Measurements from ENCODE around the gene PPP4R1. TPM values are rescaled to one million over a fixed set of nuclear protein-coding genes. Genes with fewer than 3 reads are reported as not detected.

The PPP4R1 gene, protein sequence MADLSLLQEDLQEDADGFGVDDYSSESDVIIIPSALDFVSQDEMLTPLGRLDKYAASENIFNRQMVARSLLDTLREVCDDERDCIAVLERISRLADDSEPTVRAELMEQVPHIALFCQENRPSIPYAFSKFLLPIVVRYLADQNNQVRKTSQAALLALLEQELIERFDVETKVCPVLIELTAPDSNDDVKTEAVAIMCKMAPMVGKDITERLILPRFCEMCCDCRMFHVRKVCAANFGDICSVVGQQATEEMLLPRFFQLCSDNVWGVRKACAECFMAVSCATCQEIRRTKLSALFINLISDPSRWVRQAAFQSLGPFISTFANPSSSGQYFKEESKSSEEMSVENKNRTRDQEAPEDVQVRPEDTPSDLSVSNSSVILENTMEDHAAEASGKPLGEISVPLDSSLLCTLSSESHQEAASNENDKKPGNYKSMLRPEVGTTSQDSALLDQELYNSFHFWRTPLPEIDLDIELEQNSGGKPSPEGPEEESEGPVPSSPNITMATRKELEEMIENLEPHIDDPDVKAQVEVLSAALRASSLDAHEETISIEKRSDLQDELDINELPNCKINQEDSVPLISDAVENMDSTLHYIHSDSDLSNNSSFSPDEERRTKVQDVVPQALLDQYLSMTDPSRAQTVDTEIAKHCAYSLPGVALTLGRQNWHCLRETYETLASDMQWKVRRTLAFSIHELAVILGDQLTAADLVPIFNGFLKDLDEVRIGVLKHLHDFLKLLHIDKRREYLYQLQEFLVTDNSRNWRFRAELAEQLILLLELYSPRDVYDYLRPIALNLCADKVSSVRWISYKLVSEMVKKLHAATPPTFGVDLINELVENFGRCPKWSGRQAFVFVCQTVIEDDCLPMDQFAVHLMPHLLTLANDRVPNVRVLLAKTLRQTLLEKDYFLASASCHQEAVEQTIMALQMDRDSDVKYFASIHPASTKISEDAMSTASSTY
- 136 TPM for total RNA-seq (ENCODE audit: unreplicated experiment)
- long read RNA-seq, partial matches to known transcripts, result 1 of 6 reads
- long read RNA-seq, other reads (novel, unspliced or antisense), result 4 of 6 reads

- Mint-ChIP-seq H3K9me3 (ENCODE audit: unreplicated experiment) (peaks cover 12% of the 10 kb centered on the region), H3K36me3 (ENCODE audit: unreplicated experiment) (peaks cover 3% of the 10 kb centered on the region), H3K4me1 (ENCODE audit: low read depth, unreplicated experiment) (peaks cover 20% of the 10 kb centered on the region), H3K27me3 (ENCODE audit: unreplicated experiment) (peaks cover 10% of the 10 kb centered on the region), H3K27ac (ENCODE audit: unreplicated experiment) (peak within 1 kb of the TSS; percentile 95), H3K4me3 (ENCODE audit: unreplicated experiment) (peak within 1 kb of the TSS; percentile 98)
- TF ChIP-seq, protein P1, sequence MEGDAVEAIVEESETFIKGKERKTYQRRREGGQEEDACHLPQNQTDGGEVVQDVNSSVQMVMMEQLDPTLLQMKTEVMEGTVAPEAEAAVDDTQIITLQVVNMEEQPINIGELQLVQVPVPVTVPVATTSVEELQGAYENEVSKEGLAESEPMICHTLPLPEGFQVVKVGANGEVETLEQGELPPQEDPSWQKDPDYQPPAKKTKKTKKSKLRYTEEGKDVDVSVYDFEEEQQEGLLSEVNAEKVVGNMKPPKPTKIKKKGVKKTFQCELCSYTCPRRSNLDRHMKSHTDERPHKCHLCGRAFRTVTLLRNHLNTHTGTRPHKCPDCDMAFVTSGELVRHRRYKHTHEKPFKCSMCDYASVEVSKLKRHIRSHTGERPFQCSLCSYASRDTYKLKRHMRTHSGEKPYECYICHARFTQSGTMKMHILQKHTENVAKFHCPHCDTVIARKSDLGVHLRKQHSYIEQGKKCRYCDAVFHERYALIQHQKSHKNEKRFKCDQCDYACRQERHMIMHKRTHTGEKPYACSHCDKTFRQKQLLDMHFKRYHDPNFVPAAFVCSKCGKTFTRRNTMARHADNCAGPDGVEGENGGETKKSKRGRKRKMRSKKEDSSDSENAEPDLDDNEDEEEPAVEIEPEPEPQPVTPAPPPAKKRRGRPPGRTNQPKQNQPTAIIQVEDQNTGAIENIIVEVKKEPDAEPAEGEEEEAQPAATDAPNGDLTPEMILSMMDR (IDR thresholded peaks at IDR 0.05; ENCODE audit: partially characterized antibody, unreplicated experiment), result no peak
- peak; percentile 93 for DNase-seq
Measured at GRCh38 chr18:9614401-9615279, at the start of gene PPP4R1. PPP4R1 (minus strand) TSS chr18:9614559; CDS start chr18:9614484, 75 bp downstream.

- no peaks in the 10 kb centered on the region for H3K36me3 Mint-ChIP-seq (ENCODE audit: unreplicated experiment)
- no peak overlapping the region for H3K4me3 Mint-ChIP-seq (ENCODE audit: unreplicated experiment)
- peaks cover 1% of the 10 kb centered on the region for H3K9me3 Mint-ChIP-seq (ENCODE audit: unreplicated experiment)
- H3K27me3 Mint-ChIP-seq (ENCODE audit: unreplicated experiment), result no peaks in the 10 kb centered on the region
- DNase-seq, result no peak
- TF ChIP-seq, protein P1 (IDR thresholded peaks at IDR 0.05; ENCODE audit: partially characterized antibody, unreplicated experiment), result no peak
- no peak overlapping the region for H3K27ac Mint-ChIP-seq (ENCODE audit: unreplicated experiment)
- H3K4me1 Mint-ChIP-seq (ENCODE audit: low read depth, unreplicated experiment), result no peaks in the 10 kb centered on the region
Measured at GRCh38 chr18:9663377-9663776, 49.0 kb upstream of the PPP4R1 start.

DNA sequence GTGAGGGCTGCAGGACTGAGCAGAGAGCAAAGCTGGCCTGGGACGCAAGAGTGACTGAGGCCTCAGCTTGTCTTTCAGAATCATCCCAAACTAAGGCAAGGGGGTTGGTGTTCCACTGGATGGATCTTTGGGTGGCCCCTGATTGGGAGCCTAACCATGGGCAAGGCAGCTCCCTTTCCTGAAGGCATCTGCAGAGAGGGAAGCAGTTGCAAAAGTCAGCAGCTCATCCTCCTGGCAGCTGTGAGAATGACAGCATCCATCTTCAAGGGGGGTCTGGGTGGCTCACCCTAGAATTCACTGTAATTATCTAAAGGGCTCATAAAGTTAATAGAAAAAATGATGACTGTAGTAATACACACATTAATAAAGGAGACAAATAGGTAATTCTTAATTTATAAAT lies 47.2 kb upstream of the PPP4R1 start:
- Mint-ChIP-seq H3K27me3 (ENCODE audit: unreplicated experiment) (no peaks in the 10 kb centered on the region), H3K9me3 (ENCODE audit: unreplicated experiment) (no peaks in the 10 kb centered on the region), H3K36me3 (ENCODE audit: unreplicated experiment) (no peaks in the 10 kb centered on the region), H3K27ac (ENCODE audit: unreplicated experiment) (no peak overlapping the region), H3K4me1 (ENCODE audit: low read depth, unreplicated experiment) (no peaks in the 10 kb centered on the region), H3K4me3 (ENCODE audit: unreplicated experiment) (no peak overlapping the region)
- TF ChIP-seq, protein P1 (IDR thresholded peaks at IDR 0.05; ENCODE audit: partially characterized antibody, unreplicated experiment), result no peak
- no peak for DNase-seq

DNA sequence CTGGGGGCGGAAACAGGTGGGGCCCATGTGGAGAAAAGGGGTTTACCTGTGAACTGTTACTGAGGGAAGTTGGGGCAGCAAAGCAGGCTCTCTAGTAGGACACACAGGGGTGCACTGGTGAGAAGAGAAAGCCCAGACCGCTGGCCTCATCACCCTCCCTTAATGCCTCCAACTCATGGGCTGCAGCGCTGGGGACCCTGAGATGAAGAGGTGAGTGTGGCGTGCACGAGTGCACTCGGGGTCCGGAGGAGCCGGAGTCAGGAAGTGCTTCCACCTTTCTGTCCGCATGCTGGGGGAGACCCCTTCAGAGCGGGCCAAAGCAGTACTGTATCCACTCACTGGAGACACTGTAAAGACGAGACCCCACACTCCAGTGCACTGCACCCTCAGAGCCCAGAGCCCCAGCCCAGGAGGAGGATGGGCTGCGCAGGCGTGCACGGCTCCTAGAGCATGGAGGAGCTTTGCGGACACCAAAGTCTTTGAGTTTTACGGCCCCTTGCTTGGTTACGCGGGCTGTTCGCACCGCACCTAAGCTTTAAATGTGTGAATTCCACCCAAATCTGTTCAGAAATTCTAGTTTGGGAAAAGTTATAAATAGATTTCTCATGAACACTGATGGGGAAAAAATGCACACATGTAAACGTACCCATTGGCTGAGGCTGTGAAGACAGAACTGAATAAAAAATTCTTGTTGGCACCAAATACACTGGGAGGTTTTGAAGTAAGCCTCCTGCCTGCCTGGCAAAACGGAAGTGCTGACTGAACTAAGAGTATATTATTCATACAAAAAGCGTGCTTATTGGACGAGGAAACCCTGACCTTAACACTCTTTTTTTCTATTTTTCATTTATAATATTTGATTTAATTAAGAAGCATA lies 45.4 kb upstream of the PPP4R1 start:
- no peak overlapping the region for H3K27ac Mint-ChIP-seq (ENCODE audit: unreplicated experiment)
- peaks cover 1% of the 10 kb centered on the region for H3K27me3 Mint-ChIP-seq (ENCODE audit: unreplicated experiment)
- DNase-seq, result no peak
- H3K9me3 Mint-ChIP-seq (ENCODE audit: unreplicated experiment), result no peaks in the 10 kb centered on the region
- H3K4me3 Mint-ChIP-seq (ENCODE audit: unreplicated experiment), result no peak overlapping the region
- H3K36me3 Mint-ChIP-seq (ENCODE audit: unreplicated experiment), result no peaks in the 10 kb centered on the region
- H3K4me1 Mint-ChIP-seq (ENCODE audit: low read depth, unreplicated experiment), result no peaks in the 10 kb centered on the region
- TF ChIP-seq, protein P1 (IDR thresholded peaks at IDR 0.05; ENCODE audit: partially characterized antibody, unreplicated experiment), result no peak

All from glutamatergic neuron (in vitro differentiated cells).